Measurements from ENCODE around the gene TULP3.

TULP3 gene

DNA sequence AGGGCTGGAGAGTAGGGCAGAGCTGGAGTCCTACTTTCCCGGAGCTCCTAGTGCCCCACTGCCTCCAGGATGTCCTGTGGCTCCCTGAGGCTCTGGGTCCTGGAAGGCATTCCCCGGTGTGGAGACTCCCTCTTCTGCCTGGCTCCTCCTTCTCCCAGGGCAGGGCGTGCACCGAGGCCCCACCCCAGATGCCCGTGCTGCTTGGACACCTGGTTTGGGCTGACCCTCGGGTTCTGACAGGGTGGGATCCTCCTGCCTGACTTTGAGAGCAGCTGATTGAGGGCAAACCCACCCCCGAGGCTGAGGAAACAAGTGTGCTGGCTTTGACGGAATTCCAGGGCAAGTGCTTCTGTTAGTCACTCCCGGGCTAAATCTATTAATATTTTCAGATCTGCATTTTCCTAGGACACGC, 83.9 kb downstream of the TULP3 start:
- no peak for DNase-seq

- no peak for DNase-seq
Measured at GRCh38 chr12:2976581-2976996, 85.9 kb downstream of the TULP3 start.

- DNase-seq = no peak
Measured at GRCh38 chr12:2977776-2978175, 87.1 kb downstream of the TULP3 start.

- no peak for DNase-seq
Measured at GRCh38 chr12:2979806-2980205, 89.1 kb downstream of the TULP3 start.

DNA sequence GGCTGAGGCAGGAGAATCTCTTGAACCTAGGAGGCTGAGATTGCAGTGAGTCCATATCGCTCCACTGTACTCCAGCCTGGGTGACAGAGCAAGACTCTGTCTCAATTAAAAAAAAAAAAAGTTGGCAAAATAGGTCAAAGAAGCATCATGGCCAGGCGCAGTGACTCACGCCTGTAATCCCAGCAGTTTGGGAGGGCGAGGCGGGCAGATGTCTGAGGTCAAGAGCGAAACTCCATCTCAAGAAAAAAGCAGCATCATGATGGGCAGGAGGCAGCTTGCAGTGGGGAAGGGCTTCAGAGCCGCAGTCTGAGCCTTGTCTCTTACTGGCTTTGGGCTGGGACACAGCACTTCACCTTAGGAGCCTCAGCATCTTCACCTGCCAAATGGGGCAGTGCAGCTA, 89.9 kb downstream of the TULP3 start:
- DNase-seq = no peak

- DNase-seq = no peak
Measured at GRCh38 chr12:2982361-2982760, 91.7 kb downstream of the TULP3 start.

GRCh38 chr12:2984249-2984648, 93.6 kb downstream of the TULP3 start:
- no peak for DNase-seq

GRCh38 chr12:2984698-2985097, 94.0 kb downstream of the TULP3 start:
- DNase-seq = no peak

GRCh38 chr12:2986876-2987275, 96.2 kb downstream of the TULP3 start:
- DNase-seq = no peak

GRCh38 chr12:2988494-2988893, 97.8 kb downstream of the TULP3 start:
- no peak for DNase-seq

Data from NCI-H526 treated with DMSO at 0.1 percent for 48 hours (cell line).